Stimulated activated CD8-positive, alpha-beta memory T cell treated with anti-CD3 and anti-CD28 coated beads, Interleukin-2, amount 100 ng/mL, for 48 hours (primary cell): ENCODE results near the gene COL25A1.

Experiments
- DNase-seq, 2 donors: peaks; one replicate each; pipeline ENCODE4 v3.0.0-alpha.2; 2020; ENCODE audit warnings: low read depth in 2 of 2

Gene COL25A1

DNA sequence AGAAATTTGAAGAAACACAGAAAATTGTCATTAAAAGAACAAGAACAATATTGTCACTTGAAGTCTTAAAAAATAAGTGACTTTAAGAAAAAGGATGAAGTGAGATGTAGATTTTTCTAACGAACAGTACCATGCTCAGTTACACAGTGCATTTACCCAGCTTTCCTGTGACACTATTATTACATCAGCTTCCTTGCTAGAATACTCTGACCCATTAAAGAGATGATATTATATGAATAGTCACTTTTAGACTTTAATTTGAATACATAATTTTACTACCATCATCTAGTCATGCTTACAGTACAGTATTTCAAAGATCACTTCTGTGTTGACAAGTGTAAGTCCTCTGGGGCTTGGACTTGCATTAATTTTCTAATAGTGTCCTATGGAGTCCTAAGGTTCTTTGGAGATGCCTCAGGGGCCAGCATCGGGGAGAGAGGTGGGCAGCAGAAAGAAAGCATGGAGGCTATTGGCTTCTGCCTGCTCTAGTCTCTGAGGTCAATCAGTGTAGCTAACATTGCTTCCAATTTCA, 10.7 kb downstream of the COL25A1 start:
- DNase-seq: no peak

DNA sequence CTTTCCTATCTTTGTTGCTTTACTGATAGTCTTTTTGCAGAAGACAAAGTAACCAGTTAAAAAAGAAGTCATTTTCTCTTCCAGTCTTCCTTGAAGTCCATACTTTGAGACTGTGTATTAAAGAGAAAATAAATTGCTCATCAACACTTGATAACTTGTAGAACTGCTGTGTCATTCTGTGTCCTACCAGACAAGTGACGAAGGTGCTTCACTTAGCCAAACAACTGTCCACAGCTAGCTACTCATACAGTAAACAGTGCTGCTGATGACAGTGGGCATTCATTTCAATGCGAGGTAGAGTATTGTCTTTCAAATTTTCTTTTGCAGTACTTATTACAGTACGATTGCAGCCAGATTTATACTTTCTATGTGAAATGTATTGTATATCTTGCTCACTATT, 11.5 kb downstream of the COL25A1 start:
- no peak for DNase-seq

DNA sequence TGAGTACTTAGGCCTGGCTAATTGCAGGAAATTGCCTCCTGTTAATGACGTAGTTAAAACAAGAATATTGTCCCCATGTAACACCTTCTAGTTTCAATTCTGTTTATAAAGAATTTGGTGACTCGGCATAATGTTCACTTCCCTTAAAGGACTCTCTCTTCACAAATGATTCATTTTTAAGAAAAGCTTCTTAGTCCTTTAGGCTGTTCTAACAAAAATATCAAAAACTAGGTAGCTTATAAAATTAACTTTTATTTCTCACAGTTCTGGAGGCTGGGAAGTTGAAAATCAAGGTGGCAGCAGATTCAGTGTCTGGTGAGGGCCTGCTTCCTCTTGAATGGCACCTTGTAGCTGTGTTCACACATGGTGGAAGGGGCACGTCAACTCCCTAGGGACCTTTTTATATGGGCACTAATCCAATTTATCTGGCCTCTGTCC, 23.8 kb downstream of the COL25A1 start:
- no peak for DNase-seq

DNA sequence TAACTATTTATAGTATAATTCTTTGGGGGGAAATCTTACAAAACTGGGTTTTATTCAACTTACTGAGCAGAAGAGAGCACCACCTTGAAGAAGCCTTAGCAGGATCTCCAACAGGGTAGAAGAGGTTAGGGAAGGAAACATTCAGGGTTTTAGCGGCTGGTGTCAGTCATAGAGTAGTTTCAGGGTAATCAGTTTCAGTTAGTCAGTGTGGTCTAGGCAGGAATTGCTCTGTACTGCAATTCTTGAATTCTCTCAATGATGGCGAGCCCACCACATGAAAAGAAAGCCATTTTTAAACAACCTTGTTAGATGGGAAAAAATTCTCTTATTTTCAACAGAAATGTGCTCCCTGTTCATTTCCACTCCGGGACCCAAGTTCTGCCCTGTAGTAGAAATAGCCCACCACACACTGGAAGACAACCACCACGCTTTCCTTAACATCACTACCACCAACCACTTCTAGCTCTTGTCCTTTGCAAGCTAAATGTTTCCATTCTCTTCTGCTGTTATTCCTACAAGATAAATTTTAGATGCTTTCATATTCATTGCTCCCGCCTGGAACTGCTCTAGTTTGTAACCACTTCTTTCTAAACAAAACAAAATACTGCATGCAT, 25.9 kb downstream of the COL25A1 start:
- DNase-seq: no peak

DNA sequence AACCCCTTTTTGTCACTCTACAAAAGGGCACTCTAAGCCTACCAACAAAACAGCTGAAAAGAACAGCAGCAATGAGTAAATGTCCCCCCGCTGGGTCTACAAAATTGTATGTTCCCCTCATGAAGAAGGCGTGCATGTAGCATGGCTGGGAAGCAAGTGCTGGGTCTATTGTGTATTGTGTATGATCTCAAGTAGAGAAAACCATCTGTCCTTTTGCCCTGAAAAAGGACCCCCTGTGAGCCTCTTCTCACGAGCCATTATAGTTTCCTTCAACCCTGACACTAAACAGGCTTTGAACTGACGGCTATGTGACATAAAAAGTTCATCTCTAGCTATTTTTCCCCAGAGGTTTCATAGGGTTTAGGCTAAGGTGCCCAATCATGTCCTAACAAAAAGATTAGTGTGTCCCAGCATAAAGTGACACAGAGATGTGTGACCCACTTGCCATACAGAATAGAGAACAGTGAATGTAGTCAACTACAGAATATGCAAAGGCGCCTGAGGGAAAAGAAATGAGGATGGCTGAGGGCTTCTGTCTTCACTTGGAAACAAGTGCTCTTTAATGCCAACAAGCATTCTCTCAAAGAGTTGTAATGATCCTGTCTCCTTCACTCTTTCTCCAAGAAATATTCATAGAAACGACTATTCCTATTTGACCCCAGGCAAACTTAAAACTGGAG, 27.3 kb downstream of the COL25A1 start:
- DNase-seq: no peak

DNA sequence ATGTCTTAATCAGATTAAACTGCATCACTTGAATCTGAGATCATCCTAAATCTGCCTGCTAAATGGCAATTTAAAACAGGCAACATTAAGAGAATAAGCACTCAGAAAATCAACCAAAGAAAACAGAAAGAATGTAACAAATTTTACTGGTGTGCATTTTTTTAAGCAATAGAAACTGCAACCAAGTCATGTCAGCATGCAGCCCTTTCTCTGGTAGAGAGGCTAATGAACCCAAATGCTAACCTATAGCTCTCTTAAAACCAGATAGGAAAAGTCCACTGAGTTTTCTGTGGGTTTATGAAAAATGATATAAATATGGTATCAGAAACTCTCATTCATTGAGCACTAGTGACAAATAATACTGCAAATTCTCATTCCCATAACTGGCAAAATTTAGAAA, 35.6 kb downstream of the COL25A1 start:
- DNase-seq: no peak

DNA sequence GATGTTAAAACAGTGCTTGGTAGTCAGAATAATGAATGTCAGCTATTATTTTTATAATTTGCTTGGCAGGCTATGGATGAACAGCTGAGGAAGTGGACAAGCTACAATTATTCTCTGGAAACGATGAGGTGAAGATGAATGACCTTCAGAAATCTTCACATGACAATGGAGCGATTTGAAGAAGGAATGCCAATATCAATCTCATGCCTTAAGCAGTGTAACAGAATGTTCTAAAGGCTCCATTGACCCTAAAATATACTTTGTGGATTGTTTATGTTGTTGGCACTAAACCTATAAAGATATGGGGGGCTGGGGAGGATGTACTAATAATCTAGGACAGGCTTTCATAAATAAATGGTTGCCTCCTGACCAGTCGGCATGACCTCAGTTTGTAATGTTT, 36.2 kb downstream of the COL25A1 start:
- DNase-seq: no peak

DNA sequence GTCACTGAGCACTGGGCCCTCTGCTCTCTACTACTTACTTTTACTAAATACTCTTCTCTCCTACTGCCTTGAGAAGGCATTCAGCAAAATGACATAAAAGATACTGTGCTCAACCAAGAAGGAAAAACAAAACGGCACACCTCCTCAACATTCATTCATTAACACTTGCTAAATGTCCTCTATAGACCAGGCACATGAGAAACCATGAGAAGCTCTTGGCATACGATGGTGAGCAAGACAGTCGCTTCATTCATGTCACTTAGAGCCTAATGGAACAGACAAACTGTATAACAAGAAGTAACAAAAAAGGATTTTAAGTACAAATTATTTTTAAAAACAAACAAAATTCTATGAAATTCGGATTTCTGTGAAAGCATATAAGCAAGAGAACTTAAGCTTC, 38.7 kb downstream of the COL25A1 start:
- no peak for DNase-seq

DNA sequence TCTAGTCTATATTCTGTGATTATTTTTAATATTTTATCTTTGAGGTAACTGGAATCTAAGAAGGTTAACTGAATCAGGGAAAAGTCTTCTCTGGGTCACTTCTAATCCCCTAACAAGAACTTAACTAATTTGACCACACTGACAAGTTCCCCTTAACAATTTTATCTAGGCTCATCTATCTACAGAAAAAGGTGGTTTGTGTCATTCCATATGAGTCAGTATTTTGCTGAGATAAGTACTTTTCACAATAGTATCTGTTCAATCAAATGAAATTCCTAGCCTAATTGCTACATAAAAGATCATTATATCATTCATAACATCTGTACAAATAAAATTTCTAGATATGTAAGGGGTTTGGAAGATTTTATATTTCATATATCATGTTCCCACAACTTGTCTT, 45.6 kb downstream of the COL25A1 start:
- DNase-seq: no peak

DNA sequence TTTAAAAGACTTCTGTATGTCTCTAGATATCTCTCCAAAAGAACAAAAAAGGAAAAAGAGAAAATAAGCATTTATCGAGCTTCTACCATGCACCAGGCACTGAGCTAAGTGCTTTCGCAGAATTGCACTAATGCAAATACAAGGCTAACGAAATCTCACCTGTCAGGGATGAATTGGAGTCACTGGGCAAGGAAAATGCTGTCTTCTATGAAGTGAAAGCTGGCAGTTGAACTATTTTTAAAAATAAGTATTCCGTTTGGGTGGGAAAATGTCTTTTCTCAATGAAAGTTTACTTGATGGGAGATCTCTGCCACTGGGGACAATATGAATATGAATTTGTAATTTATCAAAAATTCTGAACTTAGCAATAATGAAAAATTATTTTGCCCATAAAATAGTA, 47.6 kb downstream of the COL25A1 start:
- no peak for DNase-seq

DNA sequence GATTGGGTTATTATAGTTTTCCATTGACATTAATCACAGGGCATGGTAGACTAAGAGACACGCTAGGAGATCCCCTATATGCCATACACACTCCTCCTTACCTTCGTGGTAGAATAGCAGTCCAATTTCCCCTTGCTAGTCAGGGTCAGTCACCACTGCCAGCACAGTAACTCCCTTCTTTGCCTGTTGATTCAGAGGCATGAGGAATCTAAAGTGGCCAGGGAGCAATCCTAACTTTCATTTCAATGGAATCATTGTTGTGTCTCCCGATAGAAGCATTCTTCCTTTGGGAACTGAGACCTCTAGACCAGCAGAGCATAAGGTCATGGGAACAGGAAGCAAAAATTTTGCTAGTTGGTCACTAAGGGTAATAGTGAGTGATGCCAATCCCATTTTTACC, 51.1 kb downstream of the COL25A1 start:
- no peak for DNase-seq

DNA sequence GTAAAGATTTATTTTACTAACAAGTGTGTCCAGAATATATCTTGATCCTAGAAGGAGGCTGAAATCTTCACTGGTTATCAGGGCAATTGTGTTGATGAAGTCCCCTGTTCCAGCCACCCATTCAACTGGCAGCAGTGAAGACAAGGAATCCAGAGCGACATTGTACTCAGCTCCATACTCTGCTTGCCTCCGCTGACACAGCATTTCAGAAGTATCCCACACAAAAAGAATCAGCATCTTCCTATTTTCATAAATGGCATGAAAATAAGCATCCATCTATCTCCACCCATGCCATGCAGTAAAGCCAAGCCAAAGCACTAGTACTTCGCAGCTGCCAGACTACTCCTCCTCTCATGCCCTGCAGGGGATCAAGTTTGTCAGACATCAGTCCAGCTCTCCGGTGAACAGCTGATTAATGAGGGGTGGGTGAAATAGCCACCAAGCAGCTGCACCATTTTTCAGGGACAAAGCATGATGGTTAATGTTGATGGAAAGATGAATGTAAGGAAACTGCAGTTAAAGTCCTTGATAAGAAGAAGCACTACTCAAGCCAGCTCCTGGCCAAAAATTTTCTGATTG, 54.0 kb downstream of the COL25A1 start:
- no peak for DNase-seq

DNA sequence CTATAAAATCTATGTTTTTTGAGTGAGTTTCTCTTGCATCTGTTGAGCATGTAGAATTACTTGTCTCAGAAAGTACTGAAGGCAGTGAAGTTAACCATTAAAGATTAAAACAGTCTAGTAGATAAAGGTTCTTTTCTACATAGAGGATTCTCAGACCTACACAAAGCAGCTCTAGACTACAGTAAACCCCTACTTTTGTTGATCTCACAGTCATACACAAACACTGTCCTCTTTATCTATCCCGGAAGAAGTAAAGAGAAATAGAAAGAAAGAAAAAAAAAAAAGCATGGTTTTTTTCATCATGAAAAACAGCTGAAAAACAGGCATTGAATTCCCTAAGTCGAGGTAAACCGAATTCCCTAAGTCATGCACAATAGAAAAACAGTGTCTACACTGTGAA, 58.6 kb downstream of the COL25A1 start:
- DNase-seq: no peak

DNA sequence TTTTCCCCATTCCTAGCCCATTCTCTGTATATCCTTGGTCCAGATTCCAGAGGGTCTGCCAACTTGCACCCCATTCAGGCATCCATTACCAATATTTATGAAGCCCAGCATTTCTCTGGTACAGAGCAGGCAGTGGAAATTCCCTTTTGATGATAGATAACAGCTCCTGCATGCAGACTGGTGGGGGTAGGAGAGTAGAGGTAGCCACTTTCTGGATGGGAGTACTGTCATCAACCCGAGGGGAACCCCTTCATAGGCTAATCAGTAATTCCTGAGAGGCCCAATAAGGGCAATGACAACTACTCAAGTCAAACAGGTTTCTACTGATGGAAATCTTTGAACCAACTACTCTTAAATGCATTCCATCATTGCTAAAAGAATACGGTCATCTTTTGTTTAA, 63.7 kb downstream of the COL25A1 start:
- no peak for DNase-seq

DNA sequence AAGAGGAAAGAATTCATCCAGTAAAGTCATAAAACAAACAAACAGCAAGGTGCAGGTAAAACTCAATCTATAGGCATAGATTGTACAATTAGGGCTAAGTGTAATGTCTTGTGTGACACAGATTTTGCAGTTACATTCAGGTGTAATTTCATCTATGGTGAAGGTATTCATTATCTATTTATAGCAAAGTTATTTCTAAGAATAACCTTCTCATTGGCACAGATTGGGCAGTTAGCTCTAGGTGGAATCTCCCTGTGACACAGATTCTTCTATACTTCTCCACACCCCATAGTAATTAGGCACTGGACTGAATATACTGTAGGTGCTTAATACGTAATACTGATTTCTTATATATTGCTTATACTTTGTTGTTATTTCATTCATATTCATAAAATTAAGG, 66.8 kb downstream of the COL25A1 start:
- no peak for DNase-seq

DNA sequence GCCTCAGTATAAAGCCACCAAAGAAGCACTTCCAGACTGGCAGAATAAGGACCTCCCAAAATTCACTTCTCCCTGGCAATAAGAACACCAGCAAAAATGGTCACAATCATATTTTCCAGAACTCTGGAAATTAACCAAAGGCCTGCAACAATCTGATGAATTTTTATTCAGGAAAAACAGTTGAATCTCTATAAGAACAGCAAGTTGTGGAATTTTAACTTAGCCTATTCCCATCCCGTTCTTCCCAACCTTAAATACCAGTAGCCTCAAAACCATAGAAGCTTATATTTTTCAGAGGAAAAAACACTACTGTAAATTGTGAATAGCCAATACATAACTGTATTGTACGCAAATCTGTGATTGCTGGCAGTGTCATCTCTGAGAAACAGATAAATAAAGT, 67.9 kb downstream of the COL25A1 start:
- DNase-seq: no peak

DNA sequence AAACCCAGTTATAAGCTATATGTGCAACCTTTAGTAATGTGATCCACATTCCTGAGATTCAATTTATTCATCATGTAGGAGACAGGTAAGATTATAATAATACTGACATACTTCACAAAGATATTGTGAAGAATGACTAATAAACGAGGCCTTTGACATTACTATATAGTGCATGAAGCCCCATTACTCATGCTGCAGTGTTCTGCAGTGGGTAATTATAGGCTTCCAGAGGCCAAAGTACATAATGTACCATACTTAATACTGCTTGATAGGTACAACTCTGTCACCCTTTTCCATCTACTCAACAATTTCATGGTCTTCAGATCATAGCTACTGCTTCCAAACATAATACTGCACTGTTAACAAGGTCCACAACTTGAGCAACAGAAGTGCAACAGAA, 68.9 kb downstream of the COL25A1 start:
- no peak for DNase-seq

DNA sequence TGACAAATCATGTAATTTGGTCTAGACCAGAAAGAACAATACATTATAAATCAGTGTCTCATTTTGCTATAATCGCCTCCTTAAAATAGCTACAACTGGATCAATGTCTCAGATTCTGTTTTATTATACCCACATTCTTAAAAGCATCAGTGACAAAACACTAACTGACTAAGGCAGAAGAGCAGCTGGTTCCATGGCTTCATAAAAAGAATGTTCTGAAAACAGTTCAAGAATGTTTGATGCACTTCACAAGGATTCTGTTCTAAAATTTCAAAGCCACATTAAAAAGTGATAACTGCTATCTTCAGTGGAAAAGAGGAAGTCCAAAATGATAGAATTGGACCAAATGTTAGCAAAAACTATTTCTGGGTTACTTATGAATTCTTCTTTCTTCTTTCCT, 69.8 kb downstream of the COL25A1 start:
- no peak for DNase-seq

DNA sequence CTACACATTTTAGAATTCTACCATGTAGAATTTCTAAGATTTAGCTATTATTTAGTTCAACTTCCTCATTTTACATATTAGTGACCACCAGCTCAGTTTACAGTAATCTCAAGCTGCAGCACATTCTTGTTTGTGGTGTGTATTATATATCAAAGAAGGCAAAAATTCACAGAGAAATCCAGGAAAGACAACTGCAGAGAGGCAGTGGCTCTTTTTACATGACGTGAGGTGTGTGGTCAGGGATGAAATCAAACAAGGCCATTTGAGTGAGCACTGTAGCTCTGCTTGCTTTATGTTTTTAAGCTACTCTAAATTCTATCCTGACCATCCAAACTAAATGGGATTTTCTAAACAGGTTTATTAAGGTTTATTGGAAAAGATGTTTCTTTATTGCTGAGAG, 71.1 kb downstream of the COL25A1 start:
- no peak for DNase-seq

DNA sequence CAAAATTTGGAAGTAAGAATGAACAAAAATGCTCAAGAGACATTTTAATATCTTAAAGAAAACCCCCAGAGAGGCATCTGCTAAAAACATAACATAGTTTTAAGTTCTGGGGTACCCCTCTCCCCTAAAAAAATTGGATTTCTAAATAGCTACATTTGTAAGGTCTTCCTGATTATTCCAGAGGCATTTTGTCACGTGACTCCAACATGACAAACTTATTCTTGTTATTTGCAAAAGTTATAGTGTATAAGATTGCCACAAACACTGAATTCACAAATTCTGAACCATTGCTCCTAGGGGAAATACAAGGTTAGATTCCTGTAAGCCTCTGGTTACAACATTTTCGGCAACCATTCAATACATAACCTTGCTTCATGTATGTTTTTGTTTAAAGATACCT, 73.4 kb downstream of the COL25A1 start:
- DNase-seq: no peak

DNA sequence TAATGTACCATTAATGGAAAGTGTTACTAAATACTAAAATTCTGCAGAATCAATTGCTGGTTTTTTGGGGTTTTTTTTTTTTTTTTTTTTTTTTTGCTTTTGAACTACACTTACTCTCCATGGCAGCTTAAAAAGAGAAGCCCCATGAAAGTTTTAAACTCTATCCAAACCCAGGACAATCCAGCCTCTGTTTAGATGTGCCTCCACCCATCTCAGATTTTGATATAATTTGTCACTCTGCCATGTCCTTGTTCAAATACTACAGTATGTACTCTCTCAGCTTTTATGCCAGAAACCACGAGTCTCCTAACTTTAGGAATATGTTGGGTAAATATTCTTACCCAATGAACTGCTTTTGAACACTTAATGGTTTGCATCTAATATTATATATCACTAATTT, 84.2 kb downstream of the COL25A1 start:
- no peak for DNase-seq

DNA sequence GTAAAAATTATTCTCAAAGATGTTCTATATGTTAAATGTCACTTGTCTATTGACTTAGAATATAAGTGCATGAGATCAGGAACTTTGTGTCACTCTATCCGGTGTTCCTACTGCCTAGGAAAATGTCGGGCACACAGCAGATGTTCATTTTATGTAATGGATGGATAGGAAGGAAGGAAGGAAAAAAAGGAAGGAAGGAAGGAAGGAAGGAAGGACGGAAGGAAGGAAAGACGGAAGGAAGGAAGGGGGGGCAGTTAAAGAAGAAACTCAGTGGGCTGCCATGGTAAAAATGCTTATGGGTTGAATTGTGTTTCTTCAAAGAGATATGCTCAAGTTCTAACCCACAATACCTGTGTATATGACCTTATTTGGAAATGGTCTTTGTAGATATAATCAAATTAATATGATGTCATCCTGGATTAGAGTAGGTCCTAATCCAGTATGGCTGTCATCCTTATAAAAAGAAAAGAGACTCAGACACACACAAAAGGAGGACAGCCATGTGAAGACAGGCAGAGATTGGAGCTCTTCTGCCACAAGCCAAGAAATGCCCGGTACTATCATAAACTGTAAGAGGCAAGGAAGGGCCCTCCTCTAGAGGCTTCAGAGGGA, 86.3 kb downstream of the COL25A1 start:
- no peak for DNase-seq

DNA sequence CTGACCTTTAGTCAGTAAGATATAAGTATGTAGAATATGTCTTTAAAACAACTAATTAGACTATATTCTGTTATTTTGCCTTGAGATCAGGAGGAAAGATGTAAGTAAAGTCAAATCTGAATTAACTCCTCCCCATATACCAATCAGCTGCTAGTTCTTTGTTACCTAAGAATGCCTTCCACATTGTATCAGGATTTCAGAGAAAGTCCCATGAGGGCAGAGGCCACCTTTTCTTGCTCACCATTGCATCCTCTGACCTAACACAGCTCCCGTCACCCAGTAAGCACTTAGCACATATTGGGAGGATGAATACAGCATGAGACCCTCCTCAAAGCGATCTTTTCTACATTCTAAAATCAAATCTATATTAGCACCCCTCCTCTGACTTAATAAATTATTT, 87.0 kb downstream of the COL25A1 start:
- DNase-seq: no peak
